ENCODE results near the gene CDH23. TPM values are rescaled to one million over a fixed set of nuclear protein-coding genes. Genes with fewer than 3 reads are reported as not detected.

CDH23 gene
- total RNA-seq, 1 experiment from 2014 or later: 2.9 TPM

GRCh38 chr10:71434760-71435394, 38.2 kb downstream of the CDH23 start:
- POLR2A ChIA-PET: no interaction called here
- CTCF ChIA-PET: interaction anchor here (1.1 to 2.6 kb wide), 3 partner anchors 39 to 121 kb away, joined by 3 to 11 read pairs (median 4); partner anchors contain the start of gene CDH23
- Mint-ChIP-seq H3K27me3 (ENCODE audit: low read depth) (no peaks in the 10 kb centered on the region; the same call in 1 of the 2 replicates), H3K4me1 (peaks cover 9% of the 10 kb centered on the region), H3K4me3 (no peak overlapping the region), H3K27ac (no peak overlapping the region), H3K9me3 (no peaks in the 10 kb centered on the region), H3K36me3 (no peaks in the 10 kb centered on the region)
- no peak for ATAC-seq
- no peak for TF ChIP-seq EMX1 (CRISPR knock-in tag; IDR thresholded peaks at IDR 0.05)
- no peak for TF ChIP-seq MAX (CRISPR knock-in tag; IDR thresholded peaks at IDR 0.05)
- TF ChIP-seq, protein P1, sequence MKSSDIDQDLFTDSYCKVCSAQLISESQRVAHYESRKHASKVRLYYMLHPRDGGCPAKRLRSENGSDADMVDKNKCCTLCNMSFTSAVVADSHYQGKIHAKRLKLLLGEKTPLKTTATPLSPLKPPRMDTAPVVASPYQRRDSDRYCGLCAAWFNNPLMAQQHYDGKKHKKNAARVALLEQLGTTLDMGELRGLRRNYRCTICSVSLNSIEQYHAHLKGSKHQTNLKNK (CRISPR knock-in tag; IDR thresholded peaks at IDR 0.05): no peak
- TF ChIP-seq, protein P2, sequence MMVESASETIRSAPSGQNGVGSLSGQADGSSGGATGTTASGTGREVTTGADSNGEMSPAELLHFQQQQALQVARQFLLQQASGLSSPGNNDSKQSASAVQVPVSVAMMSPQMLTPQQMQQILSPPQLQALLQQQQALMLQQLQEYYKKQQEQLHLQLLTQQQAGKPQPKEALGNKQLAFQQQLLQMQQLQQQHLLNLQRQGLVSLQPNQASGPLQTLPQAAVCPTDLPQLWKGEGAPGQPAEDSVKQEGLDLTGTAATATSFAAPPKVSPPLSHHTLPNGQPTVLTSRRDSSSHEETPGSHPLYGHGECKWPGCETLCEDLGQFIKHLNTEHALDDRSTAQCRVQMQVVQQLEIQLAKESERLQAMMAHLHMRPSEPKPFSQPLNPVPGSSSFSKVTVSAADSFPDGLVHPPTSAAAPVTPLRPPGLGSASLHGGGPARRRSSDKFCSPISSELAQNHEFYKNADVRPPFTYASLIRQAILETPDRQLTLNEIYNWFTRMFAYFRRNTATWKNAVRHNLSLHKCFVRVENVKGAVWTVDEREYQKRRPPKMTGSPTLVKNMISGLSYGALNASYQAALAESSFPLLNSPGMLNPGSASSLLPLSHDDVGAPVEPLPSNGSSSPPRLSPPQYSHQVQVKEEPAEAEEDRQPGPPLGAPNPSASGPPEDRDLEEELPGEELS (CRISPR knock-in tag; IDR thresholded peaks at IDR 0.05): no peak
- no peak for TF ChIP-seq ZNF219 (CRISPR knock-in tag; IDR thresholded peaks at IDR 0.05; ENCODE audit: borderline replicate concordance)
- TF ChIP-seq SMAD4 (CRISPR knock-in tag; IDR thresholded peaks at IDR 0.05): no peak
- TF ChIP-seq ATF1 (CRISPR knock-in tag; IDR thresholded peaks at IDR 0.05): no peak
- TF ChIP-seq ZNF423 (CRISPR knock-in tag; IDR thresholded peaks at IDR 0.05): no peak
- no peak for DNase-seq (ENCODE audit: low spot score)

DNA sequence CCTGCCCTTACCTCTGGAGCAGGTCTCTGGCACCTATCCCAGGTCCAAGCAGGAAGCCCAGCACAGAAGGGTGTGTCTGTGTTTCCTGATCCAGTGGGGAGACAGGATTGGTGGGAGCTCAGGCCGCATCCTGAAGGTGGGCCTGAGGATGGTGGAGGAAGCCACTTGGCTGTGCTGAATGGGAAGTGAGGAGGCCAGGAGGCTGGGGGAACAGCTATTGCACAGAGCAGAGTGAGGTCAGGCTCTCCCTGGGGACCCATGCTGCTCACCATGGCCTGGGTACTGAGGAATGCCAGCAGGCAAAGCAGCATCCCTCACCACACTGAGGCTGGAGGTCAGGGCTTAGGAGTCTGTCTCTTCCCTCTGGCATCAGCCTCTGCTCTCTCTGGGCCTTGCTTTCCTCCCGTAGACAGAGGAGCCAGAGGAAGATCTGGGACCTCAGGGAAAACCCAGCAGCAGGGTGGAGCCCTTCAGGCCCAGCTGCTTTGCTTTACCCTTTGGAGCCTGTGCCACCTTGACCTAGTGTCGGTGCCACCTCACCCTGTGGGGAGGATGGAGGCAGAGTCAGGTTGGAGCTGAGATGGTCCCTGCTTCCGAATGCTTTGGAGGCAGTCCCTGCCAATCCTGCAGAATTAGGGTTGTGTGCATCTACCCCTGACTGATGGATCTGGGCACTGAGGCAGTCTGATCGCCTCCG, 39.0 kb downstream of the CDH23 start:
- Mint-ChIP-seq H3K4me3 (no peak overlapping the region), H3K9me3 (no peaks in the 10 kb centered on the region), H3K27ac (no peak overlapping the region), H3K4me1 (peaks cover 9% of the 10 kb centered on the region), H3K27me3 (ENCODE audit: low read depth) (no peaks in the 10 kb centered on the region; the same call in 1 of the 2 replicates), H3K36me3 (no peaks in the 10 kb centered on the region)
- ATAC-seq (no peak), DNase-seq (ENCODE audit: low spot score) (no peak)
- POLR2A ChIA-PET: interaction anchor here (0.6 kb wide), 1 partner anchor 224 kb away, joined by 3 read pairs; no protein-coding TSS in a partner anchor
- CTCF ChIA-PET: interaction anchor here (1.1 to 2.6 kb wide), 3 partner anchors 39 to 121 kb away, joined by 3 to 11 read pairs (median 4); partner anchors contain the start of gene CDH23
- TF ChIP-seq, protein P3, sequence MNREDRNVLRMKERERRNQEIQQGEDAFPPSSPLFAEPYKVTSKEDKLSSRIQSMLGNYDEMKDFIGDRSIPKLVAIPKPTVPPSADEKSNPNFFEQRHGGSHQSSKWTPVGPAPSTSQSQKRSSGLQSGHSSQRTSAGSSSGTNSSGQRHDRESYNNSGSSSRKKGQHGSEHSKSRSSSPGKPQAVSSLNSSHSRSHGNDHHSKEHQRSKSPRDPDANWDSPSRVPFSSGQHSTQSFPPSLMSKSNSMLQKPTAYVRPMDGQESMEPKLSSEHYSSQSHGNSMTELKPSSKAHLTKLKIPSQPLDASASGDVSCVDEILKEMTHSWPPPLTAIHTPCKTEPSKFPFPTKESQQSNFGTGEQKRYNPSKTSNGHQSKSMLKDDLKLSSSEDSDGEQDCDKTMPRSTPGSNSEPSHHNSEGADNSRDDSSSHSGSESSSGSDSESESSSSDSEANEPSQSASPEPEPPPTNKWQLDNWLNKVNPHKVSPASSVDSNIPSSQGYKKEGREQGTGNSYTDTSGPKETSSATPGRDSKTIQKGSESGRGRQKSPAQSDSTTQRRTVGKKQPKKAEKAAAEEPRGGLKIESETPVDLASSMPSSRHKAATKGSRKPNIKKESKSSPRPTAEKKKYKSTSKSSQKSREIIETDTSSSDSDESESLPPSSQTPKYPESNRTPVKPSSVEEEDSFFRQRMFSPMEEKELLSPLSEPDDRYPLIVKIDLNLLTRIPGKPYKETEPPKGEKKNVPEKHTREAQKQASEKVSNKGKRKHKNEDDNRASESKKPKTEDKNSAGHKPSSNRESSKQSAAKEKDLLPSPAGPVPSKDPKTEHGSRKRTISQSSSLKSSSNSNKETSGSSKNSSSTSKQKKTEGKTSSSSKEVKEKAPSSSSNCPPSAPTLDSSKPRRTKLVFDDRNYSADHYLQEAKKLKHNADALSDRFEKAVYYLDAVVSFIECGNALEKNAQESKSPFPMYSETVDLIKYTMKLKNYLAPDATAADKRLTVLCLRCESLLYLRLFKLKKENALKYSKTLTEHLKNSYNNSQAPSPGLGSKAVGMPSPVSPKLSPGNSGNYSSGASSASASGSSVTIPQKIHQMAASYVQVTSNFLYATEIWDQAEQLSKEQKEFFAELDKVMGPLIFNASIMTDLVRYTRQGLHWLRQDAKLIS (CRISPR knock-in tag; IDR thresholded peaks at IDR 0.05; ENCODE audit: borderline replicate concordance): no peak
- TF ChIP-seq CTCF (IDR thresholded peaks at IDR 0.05): no peak

Data from WTC11 (cell line).